Subcutaneous adipose tissue (tissue), 4 donors: ENCODE measurements around the gene S100PBP. TPM values are rescaled to one million over a fixed set of nuclear protein-coding genes. Genes with fewer than 3 reads are reported as not detected.

ENCODE experiments used
- CTCF ChIP-seq: fragments of 450-650 bp; IDR thresholded peaks from one replicate; pipeline ENCODE4 v1.5.1; 2016; ENCODE audit warnings: low read depth, mild to moderate bottlenecking, control low read depth, antibody characterized with exemption, moderate library complexity
- total RNA-seq, 4 donors: library from RNA; depleted of rRNA; stranded (reverse); fragments of >200 nt; gene quantifications; one replicate each; pipeline ENCODE4 v1.1.0, GENCODE V29; 2016

The S100PBP gene
- total RNA-seq, 4 donors from 2014 or later: 21.2 to 46.6 (median 37.3) TPM

- no peak for TF ChIP-seq CTCF
These were observed 59.1 kb downstream of the S100PBP start for GRCh38 chr1:32876341-32877210.

DNA sequence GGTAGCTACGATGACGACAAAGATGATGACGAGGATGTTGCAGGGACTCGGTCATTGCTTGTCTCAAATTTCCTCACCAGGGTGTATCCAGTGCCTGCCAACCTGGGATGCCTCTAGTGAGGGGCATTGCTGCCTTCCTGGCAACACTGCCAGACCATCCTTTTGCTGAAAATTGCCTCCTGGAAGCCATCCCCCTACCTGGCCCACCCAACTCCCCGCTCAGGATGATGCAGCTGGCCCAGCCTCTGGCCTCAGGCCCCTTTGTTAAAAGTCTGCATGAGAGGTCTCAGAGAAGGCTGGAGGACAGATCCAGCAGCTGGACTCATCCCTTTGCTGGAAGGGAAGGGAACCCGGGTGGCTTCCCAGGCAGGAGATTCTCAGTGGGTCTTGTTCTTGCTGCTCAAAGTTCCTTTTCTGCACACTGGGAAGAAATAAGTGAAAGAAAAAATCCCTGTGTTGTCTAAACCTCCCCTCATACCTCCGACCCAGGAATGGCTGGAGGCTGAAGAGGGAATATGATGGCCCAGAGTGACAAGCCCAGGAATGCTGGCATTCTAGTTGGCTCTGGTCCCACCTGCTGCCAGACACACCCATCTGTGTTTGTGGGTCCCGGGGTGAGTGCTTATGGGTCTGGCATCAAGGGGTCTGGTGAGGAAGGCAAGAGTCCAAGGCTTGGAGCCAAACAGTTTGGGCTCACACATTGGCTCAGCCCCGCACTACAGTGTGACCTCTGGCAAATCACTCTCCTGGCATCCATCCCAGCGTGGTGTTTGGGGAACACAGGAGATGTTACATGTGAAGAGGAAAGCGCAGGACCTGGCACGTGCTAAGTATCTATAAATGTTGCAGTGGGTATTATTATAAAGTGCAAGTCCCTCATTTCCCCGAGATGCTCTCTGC lies 60.0 kb downstream of the S100PBP start:
- TF ChIP-seq CTCF: no peak

GRCh38 chr1:32878183-32878582 lies 60.7 kb downstream of the S100PBP start:
- no peak for TF ChIP-seq CTCF

DNA sequence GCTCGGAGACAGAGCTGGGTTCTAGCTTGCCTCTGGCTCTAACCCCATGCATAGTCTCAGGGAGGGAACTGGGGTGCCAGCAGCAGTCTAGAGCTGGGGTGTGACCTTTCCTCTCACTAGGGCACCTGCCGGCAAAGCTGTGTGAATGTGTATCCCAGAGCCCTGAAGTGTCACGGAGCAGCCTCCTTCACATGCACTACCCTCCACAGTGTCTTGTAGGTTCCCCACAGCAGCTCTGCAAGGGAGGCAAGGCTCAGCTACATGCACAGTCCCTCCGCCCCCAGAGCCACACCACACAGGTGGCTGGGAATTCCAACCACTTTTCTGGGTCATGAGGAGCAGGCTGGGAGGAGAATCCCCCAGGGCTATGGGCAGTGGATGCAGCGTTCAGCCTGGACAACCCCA lies 61.2 kb downstream of the S100PBP start:
- TF ChIP-seq CTCF: no peak

- no peak for TF ChIP-seq CTCF
These were observed 63.8 kb downstream of the S100PBP start for GRCh38 chr1:32881291-32881690.

GRCh38 chr1:32881871-32882850 lies 64.7 kb downstream of the S100PBP start:
- TF ChIP-seq CTCF: no peak
